Measurements from ENCODE around the gene SPARC.

Gene SPARC

DNA sequence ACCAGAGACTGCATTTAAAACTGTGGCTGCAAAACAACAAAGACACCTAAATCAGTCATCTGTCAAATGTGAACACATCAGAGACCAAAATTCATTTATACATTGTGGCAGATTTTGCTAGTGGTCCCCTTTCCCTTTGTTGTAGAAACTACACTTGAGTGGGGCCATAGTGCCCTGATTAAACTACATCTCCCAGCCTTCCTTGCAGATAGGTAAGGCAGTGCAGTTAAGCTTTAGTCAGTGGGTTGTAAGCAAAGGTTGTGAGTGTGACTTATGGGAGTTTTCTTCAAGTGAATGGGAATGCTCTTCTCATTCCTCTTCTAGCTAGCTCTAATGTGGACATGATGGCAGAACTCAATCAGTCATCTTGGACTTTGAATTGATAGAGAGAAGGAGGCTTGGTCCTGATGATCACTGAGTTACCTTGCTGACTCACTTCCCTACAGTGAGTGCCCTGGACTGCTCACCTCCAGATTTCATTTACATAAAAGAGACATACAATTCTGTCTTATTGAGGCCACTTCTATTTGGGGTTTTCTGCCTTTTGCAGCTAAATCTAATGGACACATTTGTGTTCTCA, 35.2 kb upstream of the SPARC start:
- no peaks in the 10 kb centered on the region for H3K36me3 ChIP-seq (ENCODE audit: insufficient read depth, low read length)
- DNase-seq (ENCODE audit: low read depth, low spot score): no peak
- no peak overlapping the region for H3K4me3 ChIP-seq
- no peak overlapping the region for H3K27ac ChIP-seq
- peak overlapping the region; percentile 22 for H3K9ac ChIP-seq (ENCODE audit: insufficient read length)
- no peaks in the 10 kb centered on the region for H3K9me3 ChIP-seq (ENCODE audit: low read depth, low read length)
- TF ChIP-seq EZH2 (IDR thresholded peaks at IDR 0.05) (no peak), POLR2AphosphoS5 (IDR thresholded peaks at IDR 0.05; ENCODE audit: borderline replicate concordance, low read depth, low read length) (no peak), FOXP2 (optimal IDR thresholded peaks at IDR 0.05; ENCODE audit: control extremely low read depth, extremely low read length, insufficient read depth) (no peak)

DNA sequence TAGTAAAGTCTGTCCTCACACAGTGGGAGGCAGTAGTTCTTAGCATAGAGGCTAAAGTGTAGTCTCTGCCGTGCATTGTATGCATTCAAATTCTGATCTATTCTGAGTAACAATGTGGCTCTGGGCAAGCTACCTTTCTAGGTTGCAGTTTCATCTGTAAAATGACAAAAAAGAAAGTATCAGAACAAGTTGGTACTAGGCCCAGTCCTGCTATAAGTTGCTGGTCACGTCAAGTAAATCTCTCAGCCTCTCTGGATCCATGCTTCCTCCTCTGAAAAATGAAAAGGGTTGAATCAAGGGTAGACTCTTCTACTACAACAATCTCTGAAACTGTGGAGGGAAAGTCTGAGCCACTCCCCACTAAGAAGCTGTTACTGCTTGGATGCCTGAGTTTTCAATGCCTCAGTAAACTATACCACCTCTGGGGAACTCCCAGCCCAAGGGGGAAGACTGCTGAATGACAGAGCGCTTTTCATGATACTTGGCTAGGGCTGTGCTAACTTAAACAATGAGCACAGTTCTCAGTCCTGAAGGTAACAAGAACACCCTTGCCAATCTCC, 34.5 kb upstream of the SPARC start:
- H3K9ac ChIP-seq (ENCODE audit: insufficient read length): no peak overlapping the region
- no peak for DNase-seq (ENCODE audit: low read depth, low spot score)
- no peaks in the 10 kb centered on the region for H3K36me3 ChIP-seq (ENCODE audit: insufficient read depth, low read length)
- TF ChIP-seq EZH2 (IDR thresholded peaks at IDR 0.05) (no peak), POLR2AphosphoS5 (IDR thresholded peaks at IDR 0.05; ENCODE audit: borderline replicate concordance, low read depth, low read length) (no peak), FOXP2 (optimal IDR thresholded peaks at IDR 0.05; ENCODE audit: control extremely low read depth, extremely low read length, insufficient read depth) (no peak)
- H3K4me3 ChIP-seq: no peak overlapping the region
- no peak overlapping the region for H3K27ac ChIP-seq
- no peaks in the 10 kb centered on the region for H3K9me3 ChIP-seq (ENCODE audit: low read depth, low read length)

- no peak overlapping the region for H3K27ac ChIP-seq
Measured at GRCh38 chr5:151720215-151720614, 33.5 kb upstream of the SPARC start.

DNA sequence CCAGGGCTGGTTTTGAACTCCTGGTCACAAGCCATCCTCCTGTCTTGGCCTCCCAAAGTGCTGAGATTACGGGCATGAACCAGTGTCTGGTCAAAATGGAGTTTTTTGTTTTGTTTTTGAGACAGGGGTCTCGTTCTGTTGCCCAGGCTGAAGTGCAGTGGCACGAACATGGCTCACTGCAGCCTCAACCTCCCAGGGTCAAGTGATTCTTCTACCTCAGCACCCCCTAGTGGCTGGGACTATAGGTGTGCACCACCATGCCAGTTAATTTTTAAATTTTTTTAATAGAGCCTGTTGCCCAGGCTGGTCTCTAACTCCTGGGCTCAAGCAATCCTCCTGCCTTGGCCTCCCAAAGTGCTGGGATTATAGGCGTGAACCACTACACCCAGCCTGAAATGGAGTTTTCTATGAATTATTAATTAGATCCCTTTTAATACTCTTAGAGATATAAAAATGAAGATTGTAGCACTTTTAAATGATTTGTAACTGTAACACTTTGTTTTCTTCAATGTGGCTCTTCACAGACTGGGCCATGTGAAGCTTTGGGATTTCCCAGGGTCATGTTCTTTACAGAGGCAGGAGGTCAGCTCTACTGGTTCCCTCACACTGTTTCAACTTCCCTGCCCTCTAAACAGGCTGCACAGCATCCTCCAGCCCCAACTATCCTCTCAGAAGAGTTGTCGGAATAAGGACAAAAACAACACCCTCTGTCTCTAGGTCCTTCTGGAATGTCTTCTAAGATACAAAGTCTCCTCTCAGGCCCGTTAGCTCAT, 32.7 kb upstream of the SPARC start:
- H3K4me3 ChIP-seq: no peak overlapping the region
- H3K9me3 ChIP-seq (ENCODE audit: low read depth, low read length): no peaks in the 10 kb centered on the region
- no peaks in the 10 kb centered on the region for H3K36me3 ChIP-seq (ENCODE audit: insufficient read depth, low read length)
- DNase-seq (ENCODE audit: low read depth, low spot score): no peak
- no peak overlapping the region for H3K9ac ChIP-seq (ENCODE audit: insufficient read length)
- no peak overlapping the region for H3K27ac ChIP-seq
- no peak for TF ChIP-seq POLR2AphosphoS5 (IDR thresholded peaks at IDR 0.05; ENCODE audit: borderline replicate concordance, low read depth, low read length)
- no peak for TF ChIP-seq FOXP2 (optimal IDR thresholded peaks at IDR 0.05; ENCODE audit: control extremely low read depth, extremely low read length, insufficient read depth)
- no peak for TF ChIP-seq EZH2 (IDR thresholded peaks at IDR 0.05)

More at GRCh38 chr5:151720215-151720614, 33.5 kb upstream of the SPARC start:
- DNase-seq (ENCODE audit: low read depth, low spot score): no peak
- no peaks in the 10 kb centered on the region for H3K36me3 ChIP-seq (ENCODE audit: insufficient read depth, low read length)
- no peak overlapping the region for H3K9ac ChIP-seq (ENCODE audit: insufficient read length)
- H3K4me3 ChIP-seq: no peak overlapping the region
- TF ChIP-seq FOXP2 (optimal IDR thresholded peaks at IDR 0.05; ENCODE audit: control extremely low read depth, extremely low read length, insufficient read depth) (no peak), POLR2AphosphoS5 (IDR thresholded peaks at IDR 0.05; ENCODE audit: borderline replicate concordance, low read depth, low read length) (no peak), EZH2 (IDR thresholded peaks at IDR 0.05) (no peak)
- no peaks in the 10 kb centered on the region for H3K9me3 ChIP-seq (ENCODE audit: low read depth, low read length)

DNA sequence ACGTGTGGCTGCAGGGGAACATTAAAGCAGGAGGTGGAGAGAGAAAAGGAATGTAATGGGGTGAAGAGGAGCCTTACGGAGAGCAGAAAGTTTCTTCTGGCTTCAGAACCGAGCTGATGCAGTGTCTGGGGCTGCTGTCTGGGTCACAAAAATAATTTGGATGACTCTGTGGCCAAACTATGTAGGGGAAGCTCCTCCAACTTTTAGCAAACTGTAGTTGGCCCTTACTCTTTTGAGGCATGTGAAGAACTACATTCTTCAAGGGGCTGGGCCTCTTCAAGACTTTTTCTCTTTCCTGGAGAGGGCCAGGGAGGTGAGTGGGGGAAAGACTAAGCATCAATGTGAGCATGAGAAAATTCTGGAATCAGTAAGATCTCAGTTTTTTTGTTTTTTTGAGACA, 31.9 kb upstream of the SPARC start:
- TF ChIP-seq FOXP2 (optimal IDR thresholded peaks at IDR 0.05; ENCODE audit: control extremely low read depth, extremely low read length, insufficient read depth) (no peak), POLR2AphosphoS5 (IDR thresholded peaks at IDR 0.05; ENCODE audit: borderline replicate concordance, low read depth, low read length) (no peak), EZH2 (IDR thresholded peaks at IDR 0.05) (no peak)

DNA sequence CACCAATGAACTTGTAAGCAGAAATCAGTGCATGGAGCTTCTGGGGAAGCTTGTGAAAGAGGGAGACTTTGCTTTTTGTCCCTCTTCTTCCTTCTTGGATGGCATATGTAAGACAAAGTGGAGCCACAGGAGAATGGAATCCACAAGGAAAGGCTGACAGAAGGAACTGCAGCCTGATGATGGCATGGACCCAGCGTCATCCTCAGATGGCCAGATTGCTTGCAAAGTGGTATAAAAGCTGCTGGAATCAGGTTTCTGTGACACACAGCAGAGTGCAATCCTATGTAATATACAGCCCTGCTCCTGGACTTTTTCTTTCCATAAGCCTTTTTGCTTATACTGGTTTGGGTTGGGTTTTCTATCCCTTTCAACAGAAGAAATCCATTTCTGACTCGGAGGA, 31.4 kb upstream of the SPARC start:
- DNase-seq (ENCODE audit: low read depth, low spot score): no peak
- Histone ChIP-seq H3K36me3 (ENCODE audit: insufficient read depth, low read length) (no peaks in the 10 kb centered on the region), H3K4me3 (no peak overlapping the region), H3K9ac (ENCODE audit: insufficient read length) (no peak overlapping the region), H3K27ac (no peak overlapping the region), H3K9me3 (ENCODE audit: low read depth, low read length) (no peaks in the 10 kb centered on the region)
- TF ChIP-seq FOXP2 (optimal IDR thresholded peaks at IDR 0.05; ENCODE audit: control extremely low read depth, extremely low read length, insufficient read depth) (no peak), POLR2AphosphoS5 (IDR thresholded peaks at IDR 0.05; ENCODE audit: borderline replicate concordance, low read depth, low read length) (no peak), EZH2 (IDR thresholded peaks at IDR 0.05) (no peak)

More for the DNA sequence above, 31.9 kb upstream of the SPARC start:
- Histone ChIP-seq H3K36me3 (ENCODE audit: insufficient read depth, low read length) (no peaks in the 10 kb centered on the region), H3K27ac (no peak overlapping the region), H3K9ac (ENCODE audit: insufficient read length) (no peak overlapping the region), H3K9me3 (ENCODE audit: low read depth, low read length) (no peaks in the 10 kb centered on the region), H3K4me3 (no peak overlapping the region)
- no peak for DNase-seq (ENCODE audit: low read depth, low spot score)

DNA sequence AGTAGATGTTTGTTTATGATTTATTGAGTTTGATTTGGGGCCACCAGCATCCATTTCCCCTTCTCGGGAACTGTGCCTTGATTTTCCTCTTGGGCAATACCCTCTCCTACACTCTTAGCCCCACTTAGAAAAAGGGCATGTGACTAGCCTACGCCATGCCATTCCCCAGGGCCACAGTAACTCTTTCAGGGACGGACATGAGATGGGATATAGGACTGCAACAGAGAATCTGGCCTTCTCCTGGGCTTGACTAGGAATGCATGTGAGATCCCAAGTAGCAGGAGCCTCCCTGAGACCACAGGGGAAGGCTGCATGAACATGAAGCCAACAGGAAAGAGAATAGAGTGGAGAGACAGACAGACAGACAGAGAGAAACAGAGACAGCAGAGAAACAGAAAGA, 30.7 kb upstream of the SPARC start:
- Histone ChIP-seq H3K9me3 (ENCODE audit: low read depth, low read length) (no peaks in the 10 kb centered on the region), H3K27ac (no peak overlapping the region), H3K36me3 (ENCODE audit: insufficient read depth, low read length) (no peaks in the 10 kb centered on the region), H3K4me3 (no peak overlapping the region), H3K9ac (ENCODE audit: insufficient read length) (no peak overlapping the region)
- no peak for DNase-seq (ENCODE audit: low read depth, low spot score)
- TF ChIP-seq EZH2 (IDR thresholded peaks at IDR 0.05): no peak
- TF ChIP-seq FOXP2 (optimal IDR thresholded peaks at IDR 0.05; ENCODE audit: control extremely low read depth, extremely low read length, insufficient read depth): no peak
- TF ChIP-seq POLR2AphosphoS5 (IDR thresholded peaks at IDR 0.05; ENCODE audit: borderline replicate concordance, low read depth, low read length): no peak

DNA sequence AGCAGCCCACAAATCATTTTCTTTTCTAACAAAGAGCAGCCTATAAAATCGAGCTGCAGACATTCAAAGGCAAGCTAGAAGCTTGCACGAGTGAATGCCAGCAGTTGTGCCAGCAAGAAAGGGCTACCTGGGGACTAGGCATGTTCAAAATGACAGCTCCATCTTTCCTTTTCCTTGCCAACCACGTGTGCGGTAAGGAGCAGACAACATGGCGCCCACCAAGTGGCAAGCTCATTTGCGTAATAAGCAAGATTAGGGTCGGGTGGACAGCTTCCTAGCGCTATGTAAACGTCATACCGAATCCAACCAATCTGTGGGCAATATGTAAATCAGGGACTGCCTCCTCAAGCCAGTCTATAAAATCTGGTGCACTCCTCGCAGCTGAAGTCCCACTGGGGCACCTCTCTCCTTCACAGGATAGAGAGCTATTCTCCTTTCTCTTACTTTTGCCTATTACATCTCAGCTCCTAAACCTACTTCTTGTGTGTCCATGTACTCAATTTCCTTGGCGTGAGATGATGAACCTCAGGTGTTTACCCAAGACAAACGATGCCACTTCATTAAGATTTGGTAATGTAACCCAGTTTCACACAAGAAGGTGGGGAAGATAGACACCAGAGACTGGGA, 22.5 kb upstream of the SPARC start:
- Histone ChIP-seq H3K36me3 (ENCODE audit: insufficient read depth, low read length) (no peaks in the 10 kb centered on the region), H3K4me3 (no peak overlapping the region), H3K9ac (ENCODE audit: insufficient read length) (no peak overlapping the region), H3K27ac (no peak overlapping the region), H3K9me3 (ENCODE audit: low read depth, low read length) (no peaks in the 10 kb centered on the region)
- TF ChIP-seq EZH2 (IDR thresholded peaks at IDR 0.05) (no peak), POLR2AphosphoS5 (IDR thresholded peaks at IDR 0.05; ENCODE audit: borderline replicate concordance, low read depth, low read length) (no peak), FOXP2 (optimal IDR thresholded peaks at IDR 0.05; ENCODE audit: control extremely low read depth, extremely low read length, insufficient read depth) (no peak)
- no peak for DNase-seq (ENCODE audit: low read depth, low spot score)

Data from SK-N-MC (cell line).